HL-60 (cell line): ENCODE data around the gene NFATC1.

Source experiments
- GABPA ChIP-seq: IDR thresholded peaks from 2 replicates; pipeline ENCODE4 v1.6.1; 2012; ENCODE audit warnings: low read depth
- POLR2AphosphoS5 ChIP-seq: IDR thresholded peaks from 2 replicates; pipeline ENCODE4 v1.6.1; 2012; ENCODE audit warnings: low read depth
- SPI1 ChIP-seq: IDR thresholded peaks from 2 replicates; pipeline ENCODE4 v1.6.1; 2012; ENCODE audit warnings: low read depth, mild to moderate bottlenecking, borderline replicate concordance
- TF ChIP-seq, protein P1 (sequence below): IDR thresholded peaks from one replicate; pipeline ENCODE4 v1.5.1; 2011; ENCODE audit warnings: low read length, control low read depth, inconsistent platforms; ENCODE audit not compliant: insufficient read depth
- TF ChIP-seq, protein P2 (sequence below): IDR thresholded peaks from 2 replicates; pipeline ENCODE4 v1.6.1; 2012; ENCODE audit warnings: low read depth; ENCODE audit not compliant: insufficient replicate concordance

GRCh38 chr18:79411614-79412526, 16.1 kb downstream of the NFATC1 start:
- TF ChIP-seq, protein P1, sequence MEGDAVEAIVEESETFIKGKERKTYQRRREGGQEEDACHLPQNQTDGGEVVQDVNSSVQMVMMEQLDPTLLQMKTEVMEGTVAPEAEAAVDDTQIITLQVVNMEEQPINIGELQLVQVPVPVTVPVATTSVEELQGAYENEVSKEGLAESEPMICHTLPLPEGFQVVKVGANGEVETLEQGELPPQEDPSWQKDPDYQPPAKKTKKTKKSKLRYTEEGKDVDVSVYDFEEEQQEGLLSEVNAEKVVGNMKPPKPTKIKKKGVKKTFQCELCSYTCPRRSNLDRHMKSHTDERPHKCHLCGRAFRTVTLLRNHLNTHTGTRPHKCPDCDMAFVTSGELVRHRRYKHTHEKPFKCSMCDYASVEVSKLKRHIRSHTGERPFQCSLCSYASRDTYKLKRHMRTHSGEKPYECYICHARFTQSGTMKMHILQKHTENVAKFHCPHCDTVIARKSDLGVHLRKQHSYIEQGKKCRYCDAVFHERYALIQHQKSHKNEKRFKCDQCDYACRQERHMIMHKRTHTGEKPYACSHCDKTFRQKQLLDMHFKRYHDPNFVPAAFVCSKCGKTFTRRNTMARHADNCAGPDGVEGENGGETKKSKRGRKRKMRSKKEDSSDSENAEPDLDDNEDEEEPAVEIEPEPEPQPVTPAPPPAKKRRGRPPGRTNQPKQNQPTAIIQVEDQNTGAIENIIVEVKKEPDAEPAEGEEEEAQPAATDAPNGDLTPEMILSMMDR = no peak
- TF ChIP-seq GABPA (no peak), POLR2AphosphoS5 (no peak), SPI1 (no peak)
- TF ChIP-seq, protein P2, sequence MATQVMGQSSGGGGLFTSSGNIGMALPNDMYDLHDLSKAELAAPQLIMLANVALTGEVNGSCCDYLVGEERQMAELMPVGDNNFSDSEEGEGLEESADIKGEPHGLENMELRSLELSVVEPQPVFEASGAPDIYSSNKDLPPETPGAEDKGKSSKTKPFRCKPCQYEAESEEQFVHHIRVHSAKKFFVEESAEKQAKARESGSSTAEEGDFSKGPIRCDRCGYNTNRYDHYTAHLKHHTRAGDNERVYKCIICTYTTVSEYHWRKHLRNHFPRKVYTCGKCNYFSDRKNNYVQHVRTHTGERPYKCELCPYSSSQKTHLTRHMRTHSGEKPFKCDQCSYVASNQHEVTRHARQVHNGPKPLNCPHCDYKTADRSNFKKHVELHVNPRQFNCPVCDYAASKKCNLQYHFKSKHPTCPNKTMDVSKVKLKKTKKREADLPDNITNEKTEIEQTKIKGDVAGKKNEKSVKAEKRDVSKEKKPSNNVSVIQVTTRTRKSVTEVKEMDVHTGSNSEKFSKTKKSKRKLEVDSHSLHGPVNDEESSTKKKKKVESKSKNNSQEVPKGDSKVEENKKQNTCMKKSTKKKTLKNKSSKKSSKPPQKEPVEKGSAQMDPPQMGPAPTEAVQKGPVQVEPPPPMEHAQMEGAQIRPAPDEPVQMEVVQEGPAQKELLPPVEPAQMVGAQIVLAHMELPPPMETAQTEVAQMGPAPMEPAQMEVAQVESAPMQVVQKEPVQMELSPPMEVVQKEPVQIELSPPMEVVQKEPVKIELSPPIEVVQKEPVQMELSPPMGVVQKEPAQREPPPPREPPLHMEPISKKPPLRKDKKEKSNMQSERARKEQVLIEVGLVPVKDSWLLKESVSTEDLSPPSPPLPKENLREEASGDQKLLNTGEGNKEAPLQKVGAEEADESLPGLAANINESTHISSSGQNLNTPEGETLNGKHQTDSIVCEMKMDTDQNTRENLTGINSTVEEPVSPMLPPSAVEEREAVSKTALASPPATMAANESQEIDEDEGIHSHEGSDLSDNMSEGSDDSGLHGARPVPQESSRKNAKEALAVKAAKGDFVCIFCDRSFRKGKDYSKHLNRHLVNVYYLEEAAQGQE = no peak
